ENCODE measurements around the gene TMBIM6. TPM values are rescaled to one million over a fixed set of nuclear protein-coding genes. Genes with fewer than 3 reads are reported as not detected.

Gene TMBIM6
- total RNA-seq, 2 donors from 2014 or later, result 232 to 244 TPM

- peaks cover 18 to 31% of the 10 kb centered on the region in 2 donors for H3K4me1 ChIP-seq (ENCODE audit: control insufficient read depth in 1 of 2, low read depth in 2 of 2)
These were observed 68.1 kb downstream of the TMBIM6 start for GRCh38 chr12:49809381-49809905.

GRCh38 chr12:49809906-49810389 lies 68.6 kb downstream of the TMBIM6 start:
- peaks cover 7% of the 10 kb centered on the region for H3K36me3 ChIP-seq
- peaks cover 18 to 31% of the 10 kb centered on the region in 2 donors for H3K4me1 ChIP-seq (ENCODE audit: control insufficient read depth in 1 of 2, low read depth in 2 of 2)
- TF ChIP-seq CTCF (IDR thresholded peaks at IDR 0.05), result no peak
- H3K27ac ChIP-seq, result peak overlapping the region; percentile 80 to 91
- H3K27me3 ChIP-seq (replicated peaks; ENCODE audit: insufficient read depth), result no peaks in the 10 kb centered on the region
- H3K9me3 ChIP-seq, result no peaks in the 10 kb centered on the region
- ATAC-seq (ENCODE audit: insufficient number of reproducible peaks, low FRiP score, low read depth), result no peak
- no peak overlapping the region for H3K4me3 ChIP-seq
- DNase-seq (ENCODE audit: low spot score), result no peak

More at GRCh38 chr12:49809381-49809905, 68.1 kb downstream of the TMBIM6 start:
- H3K4me3 ChIP-seq, result peak overlapping the region; percentile 46
- H3K27me3 ChIP-seq (replicated peaks; ENCODE audit: insufficient read depth), result no peaks in the 10 kb centered on the region
- no peak for TF ChIP-seq CTCF (IDR thresholded peaks at IDR 0.05)
- peak overlapping the region; percentile 80 to 91 for H3K27ac ChIP-seq
- DNase-seq (ENCODE audit: low spot score) (no peak), ATAC-seq (ENCODE audit: insufficient number of reproducible peaks, low FRiP score, low read depth) (no peak)
- no peaks in the 10 kb centered on the region for H3K9me3 ChIP-seq
- H3K36me3 ChIP-seq, result peaks cover 12% of the 10 kb centered on the region

GRCh38 chr12:49811136-49811535 lies 69.8 kb downstream of the TMBIM6 start:
- TF ChIP-seq CTCF (IDR thresholded peaks at IDR 0.05), result no peak
- H3K4me1 ChIP-seq (ENCODE audit: control insufficient read depth in 1 of 2, low read depth in 2 of 2), result peaks cover 18 to 31% of the 10 kb centered on the region in 2 donors
- ATAC-seq (ENCODE audit: insufficient number of reproducible peaks, low FRiP score, low read depth) (no peak), DNase-seq (ENCODE audit: low spot score) (no peak)
- H3K4me3 ChIP-seq, result no peak overlapping the region
- no peaks in the 10 kb centered on the region for H3K27me3 ChIP-seq (replicated peaks; ENCODE audit: insufficient read depth)
- H3K9me3 ChIP-seq, result no peaks in the 10 kb centered on the region
- no peak overlapping the region for H3K27ac ChIP-seq
- H3K36me3 ChIP-seq, result peaks cover 8% of the 10 kb centered on the region

GRCh38 chr12:49811961-49812401 lies 70.6 kb downstream of the TMBIM6 start:
- Histone ChIP-seq H3K4me3 (no peak overlapping the region), H3K27ac (no peak overlapping the region), H3K36me3 (peaks cover 10% of the 10 kb centered on the region), H3K9me3 (no peaks in the 10 kb centered on the region), H3K27me3 (replicated peaks; ENCODE audit: insufficient read depth) (no peaks in the 10 kb centered on the region), H3K4me1 (ENCODE audit: control insufficient read depth in 1 of 2, low read depth in 2 of 2) (peaks cover 18 to 31% of the 10 kb centered on the region in 2 donors)
- no peak for ATAC-seq (ENCODE audit: insufficient number of reproducible peaks, low FRiP score, low read depth)
- TF ChIP-seq CTCF (IDR thresholded peaks at IDR 0.05), result no peak
- no peak for DNase-seq (ENCODE audit: low spot score)

GRCh38 chr12:49813131-49813530 lies 71.8 kb downstream of the TMBIM6 start:
- H3K4me3 ChIP-seq, result no peak overlapping the region
- H3K27ac ChIP-seq, result no peak overlapping the region
- TF ChIP-seq CTCF (IDR thresholded peaks at IDR 0.05), result no peak
- H3K36me3 ChIP-seq, result peaks cover 10% of the 10 kb centered on the region
- H3K27me3 ChIP-seq (replicated peaks; ENCODE audit: insufficient read depth), result no peaks in the 10 kb centered on the region
- H3K4me1 ChIP-seq (ENCODE audit: control insufficient read depth in 1 of 2, low read depth in 2 of 2), result peaks cover 16 to 29% of the 10 kb centered on the region in 2 donors
- ATAC-seq (ENCODE audit: insufficient number of reproducible peaks, low FRiP score, low read depth), result no peak
- DNase-seq (ENCODE audit: low spot score), result no peak
- H3K9me3 ChIP-seq, result no peaks in the 10 kb centered on the region

Other genes with a start within 250 kb of the TMBIM6 start
- under 1 TPM; 0.35 to 0.95 TPM for gene KCNH3, start 202.5 kb upstream of the TMBIM6 start, total RNA-seq
- 10 to 100 TPM; 46.6 TPM for gene MCRS1, start 173.4 kb upstream of the TMBIM6 start, total RNA-seq
- gene FAM186B, start 135.9 kb upstream of the TMBIM6 start, total RNA-seq, result under 1 TPM; 0.42 to 0.54 TPM
- gene PRPF40B, start 118.0 kb upstream of the TMBIM6 start, total RNA-seq, result 10 to 100 TPM; 21.9 to 31.4 TPM
- 10 to 100 TPM; 26.7 to 37.4 TPM for gene FMNL3, start 34.2 kb upstream of the TMBIM6 start, total RNA-seq
- gene NCKAP5L, start 86.9 kb downstream of the TMBIM6 start, total RNA-seq, result 10 to 100 TPM; 34.9 to 38.0 TPM
- gene BCDIN3D, start 101.5 kb downstream of the TMBIM6 start, total RNA-seq, result 1 to 10 TPM; 1.6 to 2.7 TPM
- 1 to 10 TPM; 2.8 TPM for gene FAIM2, start 162.3 kb downstream of the TMBIM6 start, total RNA-seq
- 1 to 10 TPM in 1 of 2 donors, not detected in 1; 3.0 TPM for gene AQP2, start 209.2 kb downstream of the TMBIM6 start, total RNA-seq
- under 1 TPM; 0.42 to 0.54 TPM for gene AQP5, start 220.3 kb downstream of the TMBIM6 start, total RNA-seq
- gene AQP6, start 231.4 kb downstream of the TMBIM6 start, total RNA-seq, result not detected

Measured in thoracic aorta (tissue), 2 donors.